Neural progenitor cell (in vitro differentiated cells): ENCODE measurements around the gene SARDH.

ENCODE experiments used
- CTCF ChIP-seq: fragments of 200-600 bp; sonication (generic); IDR thresholded peaks from 2 replicates; pipeline ENCODE4 v1.5.1; 2017; ENCODE audit warnings: antibody characterized with exemption, mild to moderate bottlenecking
- EZH2 ChIP-seq: fragments of 200-600 bp; sonication (generic); IDR thresholded peaks from 2 replicates; pipeline ENCODE4 v1.6.1; 2017; ENCODE audit warnings: antibody characterized with exemption, mild to moderate bottlenecking, moderate library complexity

- TF ChIP-seq CTCF = no peak
- TF ChIP-seq EZH2 = no peak
These were observed 81.7 kb downstream of the SARDH start for GRCh38 chr9:133656211-133657119.
